Measurements from ENCODE around the gene ATXN10. TPM values are rescaled to one million over a fixed set of nuclear protein-coding genes. Genes with fewer than 3 reads are reported as not detected.
"Not testable (repeated sequence)": the region's sequence is repeated elsewhere in the genome, so short reads cannot be mapped to it uniquely, and the experiment has no call there.

ATXN10 gene
- total RNA-seq, 1 donor from 2014 or later, result 110 TPM

GRCh38 chr22:45672564-45673481, 1.2 kb downstream of the ATXN10 start:
- H3K36me3 Mint-ChIP-seq (ENCODE audit: low read depth), result peaks cover 15% of the 10 kb centered on the region
- no peaks in the 10 kb centered on the region for H3K27me3 Mint-ChIP-seq (ENCODE audit: insufficient read depth)
- H3K27ac Mint-ChIP-seq, result peak overlapping the region; percentile 89
- peak overlapping the region; percentile 96 for H3K4me3 Mint-ChIP-seq
- H3K4me1 Mint-ChIP-seq (ENCODE audit: low read depth), result peaks cover 37% of the 10 kb centered on the region
- DNase-seq (ENCODE audit: low spot score), result no peak
- intact Hi-C loops (cut with micrococcal nuclease), result loop anchor here (5.0 kb wide), 1 partner anchor 579 kb away; the partner anchor contains the start of gene CDPF1
- H3K9me3 Mint-ChIP-seq, result no peaks in the 10 kb centered on the region

- Mint-ChIP-seq H3K27ac (peak overlapping the region; percentile 22), H3K36me3 (ENCODE audit: low read depth) (peaks cover 17% of the 10 kb centered on the region), H3K4me3 (peak overlapping the region; percentile 96), H3K9me3 (no peaks in the 10 kb centered on the region), H3K4me1 (ENCODE audit: low read depth) (peaks cover 39% of the 10 kb centered on the region), H3K27me3 (ENCODE audit: insufficient read depth) (no peaks in the 10 kb centered on the region)
- no peak for DNase-seq (ENCODE audit: low spot score)
- intact Hi-C loops (cut with micrococcal nuclease), result loop anchor here (5.0 kb wide), 1 partner anchor 579 kb away; the partner anchor contains the start of gene CDPF1
These were observed 2.0 kb downstream of the ATXN10 start for GRCh38 chr22:45673482-45674175.

DNA sequence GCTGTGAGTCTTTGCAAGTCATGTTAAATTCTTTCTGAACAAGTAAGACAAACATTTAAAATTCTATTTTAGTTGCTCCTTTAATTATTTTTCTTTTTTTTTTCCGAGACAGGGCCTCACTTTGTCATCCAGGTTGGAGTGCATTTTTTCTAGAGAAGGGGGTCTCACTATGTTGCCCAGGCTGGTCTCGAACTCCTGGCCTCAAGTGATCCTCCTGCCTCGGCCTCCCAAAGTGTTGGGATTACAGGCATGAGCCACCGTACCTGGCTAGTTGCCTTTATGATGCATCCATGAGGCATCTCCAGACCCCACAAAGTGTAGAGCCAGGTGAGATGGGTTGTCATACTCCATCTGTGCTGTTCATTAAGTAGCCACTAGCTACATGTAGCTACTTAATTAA, 4.4 kb downstream of the ATXN10 start:
- H3K9me3 Mint-ChIP-seq, result no peaks in the 10 kb centered on the region
- H3K27ac Mint-ChIP-seq, result no peak overlapping the region
- H3K4me3 Mint-ChIP-seq, result no peak overlapping the region
- intact Hi-C loops (cut with micrococcal nuclease), result no loop called here
- peaks cover 43% of the 10 kb centered on the region for H3K4me1 Mint-ChIP-seq (ENCODE audit: low read depth)
- H3K27me3 Mint-ChIP-seq (ENCODE audit: insufficient read depth), result no peaks in the 10 kb centered on the region
- H3K36me3 Mint-ChIP-seq (ENCODE audit: low read depth), result peaks cover 20% of the 10 kb centered on the region
- DNase-seq (ENCODE audit: low spot score), result no peak

- Mint-ChIP-seq H3K27ac (no peak overlapping the region), H3K27me3 (ENCODE audit: insufficient read depth) (no peaks in the 10 kb centered on the region), H3K36me3 (ENCODE audit: low read depth) (peaks cover 20% of the 10 kb centered on the region), H3K4me3 (no peak overlapping the region), H3K4me1 (ENCODE audit: low read depth) (peaks cover 43% of the 10 kb centered on the region), H3K9me3 (no peaks in the 10 kb centered on the region)
- no peak for DNase-seq (ENCODE audit: low spot score)
- intact Hi-C loops (cut with micrococcal nuclease), result no loop called here
These were observed 5.4 kb downstream of the ATXN10 start for GRCh38 chr22:45677063-45677462.

DNA sequence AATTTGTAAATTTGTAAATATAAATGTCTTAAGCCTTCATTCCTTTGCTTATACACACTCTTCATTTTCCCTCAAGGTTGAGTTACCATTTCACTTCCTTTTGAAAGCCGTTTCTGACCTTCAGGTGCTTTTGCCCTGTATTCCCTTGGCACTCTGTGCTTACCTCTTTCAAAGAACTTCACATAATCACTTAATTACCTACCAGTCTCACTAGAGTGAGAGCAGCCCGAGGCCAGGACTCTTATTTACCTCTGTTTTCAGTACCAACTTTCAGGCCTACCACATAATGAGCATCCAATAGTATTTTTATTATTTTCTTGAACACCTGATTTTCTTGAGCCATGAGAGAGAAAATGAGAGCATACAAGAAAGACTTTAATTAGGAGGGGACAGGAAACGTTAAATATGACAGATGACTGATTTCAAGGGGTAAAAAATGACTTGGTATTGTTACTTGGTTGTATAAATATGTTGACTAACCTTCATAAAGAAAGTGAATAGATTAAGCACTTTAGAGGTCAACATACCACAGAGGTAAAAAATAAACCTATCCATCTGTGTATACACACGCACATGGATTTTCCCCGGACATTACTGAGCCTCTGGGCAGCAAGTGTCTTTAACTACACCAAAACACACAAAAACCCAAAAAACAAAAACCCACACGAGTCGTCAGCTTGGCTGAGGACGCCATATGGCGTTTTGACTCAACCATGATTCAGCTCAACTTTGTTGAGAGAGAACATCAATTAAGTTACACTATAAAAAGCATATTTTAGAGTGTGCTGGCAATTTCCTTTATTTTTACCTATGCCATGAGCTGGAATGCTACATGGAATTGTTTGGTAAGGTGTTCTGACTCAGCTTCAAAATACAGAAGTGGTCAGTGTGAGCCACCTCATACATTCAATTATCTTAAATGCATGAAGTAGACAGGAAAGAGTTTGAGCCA, 7.6 kb downstream of the ATXN10 start:
- intact Hi-C loops (cut with micrococcal nuclease), result no loop called here
- H3K4me1 Mint-ChIP-seq (ENCODE audit: low read depth), result peaks cover 24% of the 10 kb centered on the region
- no peak for DNase-seq (ENCODE audit: low spot score)
- H3K9me3 Mint-ChIP-seq, result no peaks in the 10 kb centered on the region
- no peaks in the 10 kb centered on the region for H3K27me3 Mint-ChIP-seq (ENCODE audit: insufficient read depth)
- H3K27ac Mint-ChIP-seq, result no peak overlapping the region
- H3K36me3 Mint-ChIP-seq (ENCODE audit: low read depth), result peaks cover 8% of the 10 kb centered on the region
- H3K4me3 Mint-ChIP-seq, result no peak overlapping the region

- Mint-ChIP-seq H3K27ac (no peak overlapping the region), H3K36me3 (ENCODE audit: low read depth) (peaks cover 5% of the 10 kb centered on the region), H3K9me3 (no peaks in the 10 kb centered on the region), H3K4me3 (no peak overlapping the region), H3K27me3 (ENCODE audit: insufficient read depth) (no peaks in the 10 kb centered on the region), H3K4me1 (ENCODE audit: low read depth) (peaks cover 10% of the 10 kb centered on the region)
- DNase-seq (ENCODE audit: low spot score), result no peak
- intact Hi-C loops (cut with micrococcal nuclease), result no loop called here
These were observed 9.5 kb downstream of the ATXN10 start for GRCh38 chr22:45680932-45681700.

DNA sequence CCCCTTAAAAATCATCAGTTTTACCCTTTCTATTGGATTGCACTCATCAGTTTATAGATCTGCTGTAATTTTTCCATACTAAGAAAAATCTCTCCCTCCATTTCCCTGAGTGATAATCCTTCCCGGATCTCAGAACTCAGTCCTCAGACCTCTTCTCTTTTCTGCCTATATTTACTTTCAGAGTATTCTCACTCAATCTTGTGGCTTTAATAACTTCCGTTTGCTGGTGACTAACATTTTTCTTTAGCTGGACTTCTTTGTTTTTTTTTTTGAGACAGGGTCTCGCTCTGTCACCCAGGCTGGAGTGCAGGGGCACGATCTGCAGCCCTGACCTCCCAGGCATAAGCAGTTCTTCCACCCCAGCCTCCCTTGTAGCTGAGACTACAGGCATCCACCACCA, 10.4 kb downstream of the ATXN10 start:
- peaks cover 5% of the 10 kb centered on the region for H3K36me3 Mint-ChIP-seq (ENCODE audit: low read depth)
- intact Hi-C loops (cut with micrococcal nuclease), result no loop called here

DNA sequence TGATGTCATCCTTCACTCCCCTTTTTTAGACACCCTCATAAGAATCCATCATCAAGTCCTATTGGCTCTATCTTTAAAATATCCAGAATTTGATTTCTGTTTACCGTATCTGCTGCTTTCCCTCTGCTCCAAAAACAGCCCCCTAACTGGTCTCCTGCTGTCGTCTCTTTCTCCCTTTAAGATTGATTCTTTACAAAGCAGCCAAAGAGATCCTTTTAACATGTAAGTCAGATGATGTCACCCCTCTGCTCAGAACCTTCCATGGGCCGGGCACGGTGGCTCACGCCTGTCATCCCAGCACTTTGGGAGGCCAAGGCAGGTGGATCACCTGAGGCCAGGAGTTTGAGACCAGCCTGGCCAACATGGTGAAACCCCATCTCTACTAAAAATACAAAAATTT, 11.1 kb downstream of the ATXN10 start:
- H3K9me3 Mint-ChIP-seq; intact Hi-C loops (cut with micrococcal nuclease); H3K27ac Mint-ChIP-seq; H3K36me3 Mint-ChIP-seq (ENCODE audit: low read depth); H3K27me3 Mint-ChIP-seq (ENCODE audit: insufficient read depth); DNase-seq (ENCODE audit: low spot score); H3K4me3 Mint-ChIP-seq: not testable (repeated sequence)
- peaks cover 12% of the 10 kb centered on the region for H3K4me1 Mint-ChIP-seq (ENCODE audit: low read depth)

More for the DNA sequence above, 10.4 kb downstream of the ATXN10 start:
- H3K27ac Mint-ChIP-seq, result no peak overlapping the region
- H3K27me3 Mint-ChIP-seq (ENCODE audit: insufficient read depth), result no peaks in the 10 kb centered on the region
- DNase-seq (ENCODE audit: low spot score), result no peak
- no peaks in the 10 kb centered on the region for H3K9me3 Mint-ChIP-seq
- H3K4me3 Mint-ChIP-seq, result no peak overlapping the region
- H3K4me1 Mint-ChIP-seq (ENCODE audit: low read depth), result peaks cover 12% of the 10 kb centered on the region

DNA sequence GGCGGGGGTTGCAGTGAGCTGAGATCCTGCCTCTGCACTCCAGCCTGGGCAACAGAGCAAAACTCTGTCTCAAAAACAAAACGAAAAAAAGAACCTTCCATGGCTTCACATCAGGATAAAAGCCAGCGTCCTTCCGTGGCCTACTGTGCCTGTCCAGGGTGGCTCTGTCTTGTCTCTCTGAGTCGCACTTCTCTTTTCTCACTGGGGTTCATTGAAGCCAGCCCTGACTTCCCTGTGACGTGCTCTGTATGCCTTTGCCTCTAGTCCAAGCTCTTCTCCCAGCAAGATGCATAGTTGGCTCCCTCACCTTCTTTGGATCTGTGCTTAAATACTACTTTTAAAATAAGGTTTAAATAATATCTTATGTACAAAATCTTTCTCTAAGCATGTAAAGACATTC, 11.6 kb downstream of the ATXN10 start:
- Mint-ChIP-seq H3K4me1 (ENCODE audit: low read depth) (peaks cover 10% of the 10 kb centered on the region), H3K4me3 (no peak overlapping the region), H3K27ac (no peak overlapping the region), H3K9me3 (no peaks in the 10 kb centered on the region), H3K36me3 (ENCODE audit: low read depth) (peaks cover 7% of the 10 kb centered on the region), H3K27me3 (ENCODE audit: insufficient read depth) (no peaks in the 10 kb centered on the region)
- intact Hi-C loops (cut with micrococcal nuclease), result no loop called here
- no peak for DNase-seq (ENCODE audit: low spot score)

DNA sequence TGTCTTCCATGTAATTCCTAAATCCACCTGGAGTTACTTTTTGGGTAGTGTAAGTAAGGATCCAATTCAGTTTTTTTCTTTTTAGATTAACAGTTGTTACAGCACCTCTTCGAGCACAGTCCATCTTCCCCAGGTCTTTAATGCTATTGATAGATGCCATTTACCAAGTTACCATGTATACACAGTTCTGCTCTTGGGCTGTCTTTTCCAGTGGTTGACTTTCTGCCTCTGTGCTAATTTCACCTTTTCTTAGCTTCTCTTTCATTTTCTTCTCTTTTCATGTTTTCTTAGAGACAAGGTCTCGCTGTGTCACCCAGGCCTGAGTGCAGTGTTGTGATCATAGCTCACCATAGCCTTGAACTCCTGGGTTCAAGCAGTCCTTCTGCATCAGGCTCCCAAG, 12.0 kb downstream of the ATXN10 start:
- no peak overlapping the region for H3K4me3 Mint-ChIP-seq
- no peaks in the 10 kb centered on the region for H3K27me3 Mint-ChIP-seq (ENCODE audit: insufficient read depth)
- no peak for DNase-seq (ENCODE audit: low spot score)
- H3K4me1 Mint-ChIP-seq (ENCODE audit: low read depth), result peaks cover 10% of the 10 kb centered on the region
- H3K27ac Mint-ChIP-seq, result no peak overlapping the region
- no peaks in the 10 kb centered on the region for H3K9me3 Mint-ChIP-seq
- peaks cover 5% of the 10 kb centered on the region for H3K36me3 Mint-ChIP-seq (ENCODE audit: low read depth)
- intact Hi-C loops (cut with micrococcal nuclease), result no loop called here

GRCh38 chr22:45684169-45684568, 12.5 kb downstream of the ATXN10 start:
- H3K9me3 Mint-ChIP-seq, result no peaks in the 10 kb centered on the region
- intact Hi-C loops (cut with micrococcal nuclease), result no loop called here

More at GRCh38 chr22:45684169-45684568, 12.5 kb downstream of the ATXN10 start:
- Mint-ChIP-seq H3K4me3 (no peak overlapping the region), H3K4me1 (ENCODE audit: low read depth) (peaks cover 6% of the 10 kb centered on the region), H3K27ac (no peak overlapping the region), H3K36me3 (ENCODE audit: low read depth) (peaks cover 2% of the 10 kb centered on the region), H3K27me3 (ENCODE audit: insufficient read depth) (no peaks in the 10 kb centered on the region)
- no peak for DNase-seq (ENCODE audit: low spot score)
